Measurements from ENCODE around the gene CCDC157. TPM values are rescaled to one million over a fixed set of nuclear protein-coding genes. Genes with fewer than 3 reads are reported as not detected.

CCDC157 gene
- total and polyA plus RNA-seq, 11 donors, result 0.42 to 1.7 (median 1.1) TPM

DNA sequence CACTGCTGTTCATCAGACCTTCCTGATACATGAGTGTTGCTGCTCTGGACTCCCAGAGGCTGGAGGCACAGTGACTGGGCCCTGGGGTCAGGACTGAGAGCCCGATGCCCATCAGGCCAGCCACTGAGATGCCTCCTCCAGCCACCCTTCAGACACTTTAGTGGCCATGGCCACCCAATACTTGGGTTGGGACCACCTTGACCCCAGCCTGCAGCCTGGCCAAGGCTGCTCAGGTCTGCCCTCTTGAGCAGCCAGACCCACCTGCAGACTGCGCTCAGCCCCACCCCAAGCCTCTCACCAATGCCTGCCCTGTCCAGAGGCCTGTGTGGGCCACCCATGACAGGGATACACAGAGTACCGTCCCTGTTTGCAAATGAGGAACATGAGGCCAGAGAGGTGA, 26.3 kb downstream of the CCDC157 start:
- Histone ChIP-seq H3K4me3 (no peak overlapping the region), H3K27ac (peak overlapping the region in 4 of 12 donors; percentile 0 to 64 (median 46)), H3K9me3 (no peaks in the 10 kb centered on the region), H3K4me1 (peaks cover 0 to 24% (median 9%) of the 10 kb centered on the region in 12 donors), H3K27me3 (no peaks in the 10 kb centered on the region), H3K36me3 (peaks cover 0 to 36% (median 4%) of the 10 kb centered on the region in 9 donors)
- ATAC-seq (peak in 1 of 4 donors; percentile 12), DNase-seq (no peak)
- intact Hi-C loops (cut with DNase I), result no loop called here
- TF ChIP-seq POLR2A (IDR thresholded peaks at IDR 0.05), result no peak
- TF ChIP-seq, protein P1, sequence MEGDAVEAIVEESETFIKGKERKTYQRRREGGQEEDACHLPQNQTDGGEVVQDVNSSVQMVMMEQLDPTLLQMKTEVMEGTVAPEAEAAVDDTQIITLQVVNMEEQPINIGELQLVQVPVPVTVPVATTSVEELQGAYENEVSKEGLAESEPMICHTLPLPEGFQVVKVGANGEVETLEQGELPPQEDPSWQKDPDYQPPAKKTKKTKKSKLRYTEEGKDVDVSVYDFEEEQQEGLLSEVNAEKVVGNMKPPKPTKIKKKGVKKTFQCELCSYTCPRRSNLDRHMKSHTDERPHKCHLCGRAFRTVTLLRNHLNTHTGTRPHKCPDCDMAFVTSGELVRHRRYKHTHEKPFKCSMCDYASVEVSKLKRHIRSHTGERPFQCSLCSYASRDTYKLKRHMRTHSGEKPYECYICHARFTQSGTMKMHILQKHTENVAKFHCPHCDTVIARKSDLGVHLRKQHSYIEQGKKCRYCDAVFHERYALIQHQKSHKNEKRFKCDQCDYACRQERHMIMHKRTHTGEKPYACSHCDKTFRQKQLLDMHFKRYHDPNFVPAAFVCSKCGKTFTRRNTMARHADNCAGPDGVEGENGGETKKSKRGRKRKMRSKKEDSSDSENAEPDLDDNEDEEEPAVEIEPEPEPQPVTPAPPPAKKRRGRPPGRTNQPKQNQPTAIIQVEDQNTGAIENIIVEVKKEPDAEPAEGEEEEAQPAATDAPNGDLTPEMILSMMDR (IDR thresholded peaks at IDR 0.05), result no peak
- WGBS, 4 donors, result 43 to 66% (median 56%) methylated on average over 1 to 3 of the region's 3 CpGs

DNA sequence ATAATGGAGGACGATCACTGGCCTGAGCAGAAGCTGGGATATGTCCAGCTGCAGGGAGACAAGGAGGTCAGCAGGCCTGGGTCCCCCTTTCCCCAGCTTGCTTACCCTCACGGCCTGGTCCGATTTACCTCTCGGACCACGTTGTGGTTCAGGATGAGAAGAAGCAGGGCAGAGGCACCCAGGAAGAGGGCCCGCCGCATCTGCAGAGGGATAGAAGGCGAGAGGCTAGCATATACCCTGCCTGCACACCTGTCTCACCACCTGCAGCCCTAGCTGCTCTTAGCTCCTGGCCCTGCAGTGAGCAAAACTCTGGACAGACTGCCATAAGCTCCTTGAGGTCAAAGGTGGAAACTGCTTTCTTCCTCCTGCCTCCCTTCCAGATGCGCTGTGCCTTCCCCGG, 29.1 kb downstream of the CCDC157 start:
- DNase-seq, result no peak
- no peaks in the 10 kb centered on the region for H3K27me3 ChIP-seq
- H3K36me3 ChIP-seq, result peaks cover 0 to 28% (median 0%) of the 10 kb centered on the region in 9 donors
- H3K9me3 ChIP-seq, result no peaks in the 10 kb centered on the region
- peak overlapping the region in 2 of 12 donors; percentile 67 to 88 for H3K4me3 ChIP-seq
- peaks cover 0 to 24% (median 9%) of the 10 kb centered on the region in 12 donors for H3K4me1 ChIP-seq
- intact Hi-C loops (cut with DNase I), result loop anchor here (2.0 to 5.0 kb wide), 8 partner anchors 29 to 279 kb away; partner anchors contain the start of genes CASTOR1 (in 3 of the 10), TBC1D10A (in 2 of the 10), CCDC157 (in 1 of the 10) and SF3A1 (in 1 of the 10)
- H3K27ac ChIP-seq, result no peak overlapping the region
- WGBS, 4 donors, result 94 to 96% (median 95%) methylated on average over 10 of the region's 10 CpGs
- no peak for TF ChIP-seq POLR2A (IDR thresholded peaks at IDR 0.05)
- TF ChIP-seq, protein P1 (IDR thresholded peaks at IDR 0.05), result no peak
- ATAC-seq, result no peak

DNA sequence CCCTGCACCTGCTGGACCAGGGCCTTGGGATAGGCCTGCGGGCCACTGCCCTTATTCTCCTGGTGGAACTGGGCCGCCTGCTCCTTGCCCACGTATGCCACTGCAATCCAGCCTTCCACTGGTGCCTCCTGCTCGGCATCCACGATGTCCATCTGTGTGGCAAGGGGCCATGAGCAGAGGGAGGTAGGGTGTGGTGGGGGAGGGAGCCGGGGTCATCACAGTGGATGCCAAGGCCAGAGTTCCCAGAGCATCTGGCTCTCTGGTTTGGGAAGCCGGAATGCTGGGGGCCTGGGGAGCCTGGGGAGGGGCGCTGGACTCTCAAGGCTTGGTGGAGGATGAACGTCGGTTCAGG, 29.8 kb downstream of the CCDC157 start:
- Histone ChIP-seq H3K27me3 (no peaks in the 10 kb centered on the region), H3K9me3 (no peaks in the 10 kb centered on the region), H3K4me1 (peaks cover 0 to 24% (median 9%) of the 10 kb centered on the region in 12 donors), H3K4me3 (peak overlapping the region; percentile 11 to 88 (median 62)), H3K36me3 (peaks cover 0 to 21% (median 0%) of the 10 kb centered on the region in 9 donors), H3K27ac (peak overlapping the region in 10 of 12 donors; percentile 53 to 85 (median 67))
- ATAC-seq, result no peak
- intact Hi-C loops (cut with DNase I), result loop anchor here (2.0 to 5.0 kb wide), 8 partner anchors 30 to 279 kb away; partner anchors contain the start of genes CASTOR1 (in 3 of the 10), TBC1D10A (in 2 of the 10), CCDC157 (in 1 of the 10) and SF3A1 (in 1 of the 10)
- WGBS, 4 donors, result 18 to 34% (median 29%) methylated on average over 7 to 10 of the region's 10 CpGs
- peak in 1 of 5 donors; percentile 35 for DNase-seq
- TF ChIP-seq POLR2A (IDR thresholded peaks at IDR 0.05), result no peak
- TF ChIP-seq, protein P1 (IDR thresholded peaks at IDR 0.05), result no peak

DNA sequence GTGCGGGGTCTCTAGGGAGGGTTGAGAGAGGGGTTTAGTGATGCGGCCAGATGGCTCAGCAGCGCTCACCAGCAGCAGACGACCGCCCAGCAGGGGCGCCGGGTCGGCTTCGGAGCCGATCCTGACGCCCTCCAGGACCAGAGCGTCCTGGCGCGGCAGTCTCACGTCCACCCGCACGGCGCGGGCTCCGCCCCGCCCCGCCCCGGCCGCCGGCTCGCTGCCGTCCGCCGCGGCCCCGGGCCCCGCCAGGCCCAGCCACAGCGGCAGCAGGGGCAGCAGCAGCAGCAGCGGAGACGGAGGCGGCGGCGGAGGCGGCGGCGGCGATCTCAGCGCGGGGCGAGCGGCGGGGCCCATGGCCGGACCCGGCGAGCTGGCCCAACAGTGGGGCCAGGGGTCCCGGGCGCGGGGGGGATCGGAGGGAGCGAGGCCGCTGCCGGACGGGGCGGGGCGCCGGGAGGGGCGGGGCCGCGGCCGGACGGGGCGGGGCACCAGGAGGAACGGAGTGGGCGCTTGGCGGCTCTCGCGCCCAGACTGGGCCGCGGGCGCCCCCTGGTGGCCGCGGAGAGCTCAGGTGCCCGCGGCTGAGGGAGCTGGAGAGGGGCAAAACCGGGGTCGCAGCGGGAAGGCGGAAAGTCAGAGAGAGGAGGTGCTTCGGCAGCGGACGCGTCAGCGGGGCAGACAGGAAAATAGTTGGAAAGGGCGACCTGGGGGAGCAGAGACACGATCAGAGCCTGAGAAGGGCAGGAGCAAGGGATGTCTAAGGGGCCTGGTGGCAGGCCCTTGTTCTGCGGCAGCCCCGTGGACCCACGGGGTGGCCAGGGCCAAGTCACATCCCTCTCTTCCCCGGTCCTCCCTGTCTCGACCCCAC, 30.4 kb downstream of the CCDC157 start, which contains the start of gene RNF215:
TSS of gene RNF215 (minus strand) at position 452 of the 868 bp plus-strand sequence. CDS start at position 354, 98 bp downstream.
- H3K4me3 ChIP-seq, result peak within 1 kb of the TSS; percentile 11 to 88 (median 62)
- H3K9me3 ChIP-seq, result no peaks in the 10 kb centered on the region
- ATAC-seq (peak; percentile 68 to 94 (median 92)), DNase-seq (peak; percentile 78 to 92 (median 85))
- H3K27ac ChIP-seq, result peak within 1 kb of the TSS in 10 of 12 donors; percentile 53 to 85 (median 67)
- H3K36me3 ChIP-seq, result peaks cover 0 to 16% (median 0%) of the 10 kb centered on the region in 9 donors
- H3K4me1 ChIP-seq, result peaks cover 0 to 24% (median 9%) of the 10 kb centered on the region in 12 donors
- WGBS, 4 donors, result 1 to 5% (median 3%) methylated on average over 40 to 95 of the region's 95 CpGs
- TF ChIP-seq POLR2A (IDR thresholded peaks at IDR 0.05), result no peak
- TF ChIP-seq, protein P1 (IDR thresholded peaks at IDR 0.05), result peak; percentile 81 to 99 (median 94)
- no peaks in the 10 kb centered on the region for H3K27me3 ChIP-seq
- intact Hi-C loops (cut with DNase I), result loop anchor here (1.0 to 5.0 kb wide), 12 partner anchors 30 to 280 kb away; partner anchors contain the start of genes CASTOR1 (in 3 of the 10), TBC1D10A (in 2 of the 10), CCDC157 (in 1 of the 10) and SF3A1 (in 1 of the 10)
